GM19240 (cell line): ENCODE measurements around the gene MEIS2.

Source experiments
- DNase-seq: peaks from one replicate; pipeline ENCODE4 v3.0.0; 2011; ENCODE audit warnings: low spot score; ENCODE audit not compliant: insufficient read length

Gene MEIS2

GRCh38 chr15:37100109-37100965 lies at the start of gene MEIS2:
MEIS2 (minus strand) TSS chr15:37100549; CDS start chr15:37099466, 1,083 bp downstream.
- peak; percentile 57 for DNase-seq

GRCh38 chr15:37149146-37149545 lies 48.8 kb upstream of the MEIS2 start:
- no peak for DNase-seq

GRCh38 chr15:37148714-37149113 lies 48.4 kb upstream of the MEIS2 start:
- no peak for DNase-seq

GRCh38 chr15:37143351-37143750 lies 43.0 kb upstream of the MEIS2 start:
- no peak for DNase-seq

GRCh38 chr15:37142371-37142770 lies 42.0 kb upstream of the MEIS2 start:
- DNase-seq, result no peak

GRCh38 chr15:37140531-37141058 lies 40.2 kb upstream of the MEIS2 start:
- DNase-seq, result no peak

- no peak for DNase-seq
Observed at GRCh38 chr15:37138591-37139215, 38.4 kb upstream of the MEIS2 start.

GRCh38 chr15:37137221-37137620 lies 36.9 kb upstream of the MEIS2 start:
- no peak for DNase-seq

- DNase-seq, result no peak
Observed at GRCh38 chr15:37136666-37137065, 36.3 kb upstream of the MEIS2 start.

GRCh38 chr15:37135225-37135624 lies 34.9 kb upstream of the MEIS2 start:
- no peak for DNase-seq

GRCh38 chr15:37134699-37135131 lies 34.4 kb upstream of the MEIS2 start:
- DNase-seq, result no peak

- no peak for DNase-seq
Observed at GRCh38 chr15:37134244-37134643, 33.9 kb upstream of the MEIS2 start.

GRCh38 chr15:37133602-37134001 lies 33.3 kb upstream of the MEIS2 start:
- DNase-seq, result no peak

- DNase-seq, result no peak
Observed at GRCh38 chr15:37132826-37133417, 32.6 kb upstream of the MEIS2 start.

GRCh38 chr15:37131621-37132020 lies 31.3 kb upstream of the MEIS2 start:
- DNase-seq, result no peak

- DNase-seq, result no peak
Observed at GRCh38 chr15:37130356-37130755, 30.0 kb upstream of the MEIS2 start.

- no peak for DNase-seq
Observed at GRCh38 chr15:37125143-37125542, 24.8 kb upstream of the MEIS2 start.

- DNase-seq, result no peak
Observed at GRCh38 chr15:37124331-37124730, 24.0 kb upstream of the MEIS2 start.

- DNase-seq, result no peak
Observed at GRCh38 chr15:37122703-37123102, 22.4 kb upstream of the MEIS2 start.

- DNase-seq, result no peak
Observed at GRCh38 chr15:37121492-37121891, 21.1 kb upstream of the MEIS2 start.

- no peak for DNase-seq
Observed at GRCh38 chr15:37117030-37117429, 16.7 kb upstream of the MEIS2 start.

GRCh38 chr15:37115538-37115937 lies 15.2 kb upstream of the MEIS2 start:
- DNase-seq, result no peak
